Thoracic aorta (tissue), 2 donors: ENCODE data around the gene STUB1. TPM values are rescaled to one million over a fixed set of nuclear protein-coding genes. Genes with fewer than 3 reads are reported as not detected.

ENCODE experiments used
- ATAC-seq: fragments of 150-250 bp; one replicate; pipeline ENCODE4 v1.8.0; 2017; ENCODE audit warnings: low read depth; ENCODE audit not compliant: insufficient number of reproducible peaks, low FRiP score
- DNase-seq: peaks from one replicate; pipeline ENCODE4 v3.0.0-alpha.2; 2020; ENCODE audit warnings: low spot score
- H3K27ac ChIP-seq, 2 donors: fragments of 200-600 bp; sonication (generic); 1 replicate in 1 of 2; 2 replicates in 1 of 2; pipeline ENCODE4 v1.5.1; 2016; ENCODE audit warnings: mild to moderate bottlenecking in 2 of 2, moderate library complexity in 2 of 2
- H3K27me3 ChIP-seq: fragments of 200-600 bp; sonication (generic); replicated peaks from 2 replicates; pipeline ENCODE4 v1.6.0; 2016; ENCODE audit warnings: mild to moderate bottlenecking; ENCODE audit not compliant: insufficient read depth
- H3K36me3 ChIP-seq: fragments of 200-600 bp; sonication (generic); one replicate; pipeline ENCODE4 v1.5.1; 2016
- H3K4me1 ChIP-seq, 2 donors: fragments of 200-600 bp; sonication (generic); 1 replicate in 1 of 2; 2 replicates in 1 of 2; pipeline versions ENCODE4 v1.5.1 to v1.6.0; 2016; ENCODE audit warnings: low read depth in 2 of 2, mild to moderate bottlenecking in 1 of 2; ENCODE audit not compliant: control insufficient read depth in 1 of 2
- H3K4me3 ChIP-seq: fragments of 200-600 bp; sonication (generic); 2 replicates; pipeline ENCODE4 v1.5.1; 2016; ENCODE audit warnings: mild to moderate bottlenecking
- H3K9me3 ChIP-seq: fragments of 200-600 bp; sonication (generic); 2 replicates; pipeline ENCODE4 v1.5.1; 2016
- CTCF ChIP-seq: fragments of 200-600 bp; sonication (generic); IDR thresholded peaks from one replicate; pipeline ENCODE4 v1.5.1; 2019; ENCODE audit warnings: antibody characterized with exemption
- total RNA-seq, 2 donors: library from RNA; depleted of rRNA; stranded (reverse); fragments of >200 nt; gene quantifications; one replicate each; pipeline versions ENCODE4 v1.1.0 to v1.2.3, GENCODE V29; 2016

STUB1 gene
- total RNA-seq, 2 donors from 2014 or later, result 103 to 145 TPM

- H3K9me3 ChIP-seq, result no peaks in the 10 kb centered on the region
- DNase-seq, result no peak
- no peaks in the 10 kb centered on the region for H3K27me3 ChIP-seq
- peak overlapping the region; percentile 71 for H3K4me3 ChIP-seq
- H3K36me3 ChIP-seq, result peaks cover 12% of the 10 kb centered on the region
- no peak for ATAC-seq
- no peak for TF ChIP-seq CTCF
- peaks cover 11 to 19% of the 10 kb centered on the region in 2 donors for H3K4me1 ChIP-seq
- no peak overlapping the region for H3K27ac ChIP-seq
Measured at GRCh38 chr16:728131-728889, 48.1 kb downstream of the STUB1 start.

GRCh38 chr16:728890-729744 is 48.9 kb downstream of the STUB1 start:
- H3K4me3 ChIP-seq, result peak overlapping the region; percentile 71
- TF ChIP-seq CTCF, result no peak

DNA sequence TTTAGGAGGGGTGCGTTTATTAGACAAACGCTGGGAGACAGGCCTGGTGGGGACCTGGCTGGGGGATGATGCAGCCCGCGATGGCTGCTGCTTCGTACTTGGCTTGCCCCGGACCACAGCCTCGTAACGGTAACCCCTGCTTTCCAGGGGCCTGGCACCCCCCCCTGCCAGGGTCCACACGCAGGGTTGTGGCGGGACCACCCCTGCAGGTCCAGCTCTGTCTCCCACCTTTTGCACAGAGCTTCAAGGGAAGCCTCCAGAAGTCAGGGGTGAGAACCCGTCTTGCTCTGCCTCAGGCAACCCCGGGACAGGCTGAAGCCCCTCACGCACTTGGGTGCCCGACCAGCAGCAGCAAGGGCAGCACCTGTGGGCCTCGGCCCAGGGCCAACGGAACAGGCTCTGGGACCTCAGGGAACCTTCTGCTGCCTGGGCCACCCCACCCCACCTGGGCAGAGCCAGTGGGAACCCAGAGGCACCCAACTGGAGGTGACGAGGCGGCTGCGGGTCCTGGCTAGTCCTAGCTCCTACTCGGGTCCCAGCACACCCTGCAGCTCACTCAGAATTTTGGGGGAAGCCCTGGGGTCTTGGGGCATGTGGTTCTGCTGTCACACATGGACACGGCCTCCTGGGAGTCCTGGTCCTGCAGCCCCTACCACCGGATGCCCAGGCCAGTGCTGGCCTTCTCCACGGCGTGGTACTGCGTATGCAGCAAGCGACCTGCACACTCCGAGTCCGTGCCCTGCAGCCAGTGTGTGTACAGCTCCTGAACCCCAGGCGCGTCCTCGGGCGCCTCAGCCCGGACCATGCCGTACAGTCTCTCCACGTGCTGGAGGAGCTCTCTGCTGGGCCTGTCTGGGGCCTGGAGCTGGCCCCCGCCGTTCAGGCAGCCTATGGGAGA is 49.8 kb downstream of the STUB1 start:
- H3K36me3 ChIP-seq, result peaks cover 23% of the 10 kb centered on the region

More at GRCh38 chr16:728890-729744, 48.9 kb downstream of the STUB1 start:
- H3K27me3 ChIP-seq, result no peaks in the 10 kb centered on the region
- DNase-seq, result no peak
- H3K4me1 ChIP-seq, result peaks cover 11 to 19% of the 10 kb centered on the region in 2 donors
- peaks cover 17% of the 10 kb centered on the region for H3K36me3 ChIP-seq
- no peaks in the 10 kb centered on the region for H3K9me3 ChIP-seq
- H3K27ac ChIP-seq, result no peak overlapping the region
- ATAC-seq, result no peak

DNA sequence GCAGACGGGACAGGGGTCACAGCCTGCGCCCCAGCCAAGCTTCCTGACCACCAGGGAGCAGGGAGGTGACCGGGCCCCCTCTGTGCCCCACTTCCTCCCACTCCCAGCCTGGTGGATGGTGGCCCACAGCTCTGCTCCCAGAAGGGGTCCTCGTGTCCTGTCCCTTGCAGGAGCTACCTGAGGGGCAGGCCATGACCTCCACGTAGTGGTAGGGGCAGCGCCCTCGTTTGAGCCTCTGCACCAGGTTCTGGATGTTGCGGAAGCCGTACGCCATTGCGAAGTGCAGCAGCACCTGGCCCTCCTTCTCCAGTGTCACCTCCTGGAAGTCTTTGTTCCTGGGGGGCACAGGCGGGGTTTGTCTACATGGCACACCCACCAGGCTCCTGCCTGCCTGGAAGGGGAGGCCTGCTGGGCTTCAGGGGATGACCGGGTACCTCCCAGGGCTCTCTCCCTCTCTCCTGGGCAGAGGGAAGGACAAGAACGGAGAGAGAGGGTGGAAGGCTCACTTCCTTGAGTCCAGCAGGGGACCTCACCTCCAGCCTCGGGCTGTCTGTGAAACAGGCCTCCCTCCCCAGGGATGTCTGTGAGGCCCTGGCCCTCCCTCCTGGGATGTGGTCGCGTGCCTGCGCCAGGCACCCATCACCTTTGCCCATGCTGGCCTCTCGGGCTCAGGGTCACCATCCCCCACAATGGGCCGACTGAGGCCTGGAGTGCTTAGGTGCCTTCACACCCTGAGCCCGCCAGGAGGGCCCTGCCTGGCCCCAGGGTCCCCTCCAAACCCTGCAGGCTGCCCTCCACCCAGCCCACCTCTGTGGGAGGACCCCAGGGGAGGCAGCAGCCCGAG is 50.7 kb downstream of the STUB1 start:
- TF ChIP-seq CTCF, result no peak

More for the DNA sequence above, 49.8 kb downstream of the STUB1 start:
- Histone ChIP-seq H3K4me1 (peaks cover 11 to 19% of the 10 kb centered on the region in 2 donors), H3K27ac (no peak overlapping the region), H3K4me3 (no peak overlapping the region), H3K27me3 (no peaks in the 10 kb centered on the region), H3K9me3 (no peaks in the 10 kb centered on the region)
- no peak for ATAC-seq
- TF ChIP-seq CTCF, result no peak
- no peak for DNase-seq

More for the DNA sequence above, 50.7 kb downstream of the STUB1 start:
- Histone ChIP-seq H3K9me3 (no peaks in the 10 kb centered on the region), H3K36me3 (peaks cover 23% of the 10 kb centered on the region), H3K4me3 (no peak overlapping the region), H3K27ac (no peak overlapping the region), H3K27me3 (no peaks in the 10 kb centered on the region), H3K4me1 (peaks cover 11 to 19% of the 10 kb centered on the region in 2 donors)
- ATAC-seq (no peak), DNase-seq (no peak)
